Calu3 (cell line): ENCODE data around the gene RTKN2. TPM values are rescaled to one million over a fixed set of nuclear protein-coding genes. Genes with fewer than 3 reads are reported as not detected.

Source experiments
- BruUV-seq: library from RNA; stranded (reverse); fragments of 400-500 nt; replicated peaks from 2 replicates; lab custom pipeline; 2021; lab: Mats Ljungman, UMichigan
- CTCF ChIA-PET: fragments of 300-600 bp; sonication (Branson Sonifier 250); formaldehyde crosslinking; loops from one replicate; lab custom pipeline; 2022; ENCODE audit warnings: antibody characterized with exemption; lab: Charles Lee
- DNase-seq: peaks from one replicate; pipeline ENCODE4 v3.0.0; 2022
- H3K27ac Mint-ChIP-seq: one replicate; pipeline ENCODE4 v1.8.0; 2022; ENCODE audit warnings: mixed read lengths; ENCODE audit not compliant: unreplicated experiment
- H3K27me3 Mint-ChIP-seq: one replicate; pipeline ENCODE4 v1.8.0; 2022; ENCODE audit warnings: mixed read lengths; ENCODE audit not compliant: unreplicated experiment
- H3K36me3 Mint-ChIP-seq: one replicate; pipeline ENCODE4 v1.8.0; 2022; ENCODE audit warnings: mild to moderate bottlenecking, moderate library complexity, mixed read lengths; ENCODE audit not compliant: insufficient read depth, unreplicated experiment
- H3K4me1 Mint-ChIP-seq: one replicate; pipeline ENCODE4 v1.8.0; 2022; ENCODE audit warnings: mild to moderate bottlenecking, low read depth, mixed read lengths; ENCODE audit not compliant: unreplicated experiment
- H3K4me3 Mint-ChIP-seq: one replicate; pipeline ENCODE4 v1.8.0; 2022; ENCODE audit warnings: mild to moderate bottlenecking, low read depth, moderate library complexity, mixed read lengths; ENCODE audit not compliant: unreplicated experiment
- H3K9me3 Mint-ChIP-seq: one replicate; pipeline ENCODE4 v1.8.0; 2022; ENCODE audit warnings: low read depth, mixed read lengths; ENCODE audit not compliant: unreplicated experiment
- CTCF ChIP-seq: fragments of 200-600 bp; IDR thresholded peaks from one replicate; pipeline ENCODE4 v1.8.0; 2022; ENCODE audit warnings: antibody characterized with exemption; ENCODE audit not compliant: unreplicated experiment
- intact Hi-C: fragments of 100-400 bp; cut with micrococcal nuclease; formaldehyde crosslinking; loops from one replicate; pipeline ENCODE4 v1.10.0; 2022; ENCODE audit not compliant: unreplicated experiment
- total RNA-seq: library from RNA; stranded (reverse); gene quantifications from 2 replicates; pipeline ENCODE4 v1.2.3, GENCODE V29; 2022

RTKN2 gene
- total RNA-seq, 1 experiment from 2014 or later = 26.7 TPM

- no peaks in the 10 kb centered on the region for H3K9me3 Mint-ChIP-seq
- CTCF ChIA-PET = no interaction called here
- H3K4me1 Mint-ChIP-seq = no peaks in the 10 kb centered on the region
- TF ChIP-seq CTCF = no peak
- no TSS peak for BruUV-seq
- intact Hi-C loops = no loop called here
- H3K27me3 Mint-ChIP-seq = no peaks in the 10 kb centered on the region
- no peaks in the 10 kb centered on the region for H3K36me3 Mint-ChIP-seq
- DNase-seq = no peak
- no peak overlapping the region for H3K27ac Mint-ChIP-seq
- no peak overlapping the region for H3K4me3 Mint-ChIP-seq
These were observed 54.2 kb downstream of the RTKN2 start for GRCh38 chr10:62214364-62214874.

GRCh38 chr10:62205750-62206399 is 62.8 kb downstream of the RTKN2 start:
- Mint-ChIP-seq H3K4me3 (no peak overlapping the region), H3K36me3 (no peaks in the 10 kb centered on the region), H3K9me3 (no peaks in the 10 kb centered on the region), H3K4me1 (no peaks in the 10 kb centered on the region), H3K27me3 (no peaks in the 10 kb centered on the region), H3K27ac (no peak overlapping the region)
- intact Hi-C loops = no loop called here
- CTCF ChIA-PET = no interaction called here
- TF ChIP-seq CTCF = no peak
- BruUV-seq = no TSS peak
- DNase-seq = no peak

GRCh38 chr10:62199584-62199983 is 69.1 kb downstream of the RTKN2 start:
- peaks cover 4% of the 10 kb centered on the region for H3K36me3 Mint-ChIP-seq
- H3K27ac Mint-ChIP-seq = no peak overlapping the region
- no TSS peak for BruUV-seq
- no peaks in the 10 kb centered on the region for H3K9me3 Mint-ChIP-seq
- CTCF ChIA-PET = no interaction called here
- H3K4me1 Mint-ChIP-seq = no peaks in the 10 kb centered on the region
- no peaks in the 10 kb centered on the region for H3K27me3 Mint-ChIP-seq
- TF ChIP-seq CTCF = no peak
- no peak for DNase-seq
- no peak overlapping the region for H3K4me3 Mint-ChIP-seq
- intact Hi-C loops = no loop called here

- DNase-seq = no peak
- H3K27me3 Mint-ChIP-seq = no peaks in the 10 kb centered on the region
- no peak for TF ChIP-seq CTCF
- CTCF ChIA-PET = no interaction called here
- intact Hi-C loops = no loop called here
- H3K9me3 Mint-ChIP-seq = no peaks in the 10 kb centered on the region
- H3K4me1 Mint-ChIP-seq = no peaks in the 10 kb centered on the region
- no TSS peak for BruUV-seq
- H3K36me3 Mint-ChIP-seq = peaks cover 4% of the 10 kb centered on the region
- no peak overlapping the region for H3K27ac Mint-ChIP-seq
- no peak overlapping the region for H3K4me3 Mint-ChIP-seq
These were observed 72.1 kb downstream of the RTKN2 start for GRCh38 chr10:62196528-62196927.
